IPS-20b (cell line): ENCODE data around the gene PRB4.
"Not testable (repeated sequence)": the region's sequence is repeated elsewhere in the genome, so short reads cannot be mapped to it uniquely, and the experiment has no call there.

Experiments used
- H3K27ac ChIP-seq: one replicate; pipeline ENCODE4 v1.5.1; 2013; ENCODE audit warnings: low read length
- H3K27me3 ChIP-seq: 2 replicates; pipeline ENCODE4 v1.6.1; 2013; ENCODE audit warnings: mild to moderate bottlenecking, low read length, inconsistent platforms; ENCODE audit not compliant: insufficient read depth
- H3K36me3 ChIP-seq: 2 replicates; pipeline ENCODE4 v1.6.1; 2013; ENCODE audit warnings: low read depth, mild to moderate bottlenecking, inconsistent platforms, low read length, moderate library complexity; ENCODE audit not compliant: insufficient read depth
- H3K4me1 ChIP-seq: 2 replicates; pipeline ENCODE4 v1.6.1; 2013; ENCODE audit warnings: mild to moderate bottlenecking, control low read depth, inconsistent platforms, low read length, moderate library complexity; ENCODE audit not compliant: insufficient read depth
- H3K4me3 ChIP-seq: 2 replicates; pipeline ENCODE4 v1.5.1; 2013; ENCODE audit warnings: mild to moderate bottlenecking, low read length, inconsistent platforms
- H3K9ac ChIP-seq: 2 replicates; pipeline ENCODE4 v1.6.1; 2013; ENCODE audit warnings: low read depth, mild to moderate bottlenecking, inconsistent platforms, low read length, moderate library complexity
- H3K9me3 ChIP-seq: 2 replicates; pipeline ENCODE4 v1.6.1; 2013; ENCODE audit warnings: mild to moderate bottlenecking, low read depth, low read length, inconsistent platforms; ENCODE audit not compliant: insufficient read depth

PRB4 gene

GRCh38 chr12:11310336-11310735 lies at the start of gene PRB4:
PRB4 (minus strand) TSS chr12:11310436; CDS start chr12:11310398, 38 bp downstream.
- no peaks in the 10 kb centered on the region for H3K4me1 ChIP-seq
- no peak within 1 kb of the TSS for H3K9ac ChIP-seq
- H3K27me3 ChIP-seq = no peaks in the 10 kb centered on the region

DNA sequence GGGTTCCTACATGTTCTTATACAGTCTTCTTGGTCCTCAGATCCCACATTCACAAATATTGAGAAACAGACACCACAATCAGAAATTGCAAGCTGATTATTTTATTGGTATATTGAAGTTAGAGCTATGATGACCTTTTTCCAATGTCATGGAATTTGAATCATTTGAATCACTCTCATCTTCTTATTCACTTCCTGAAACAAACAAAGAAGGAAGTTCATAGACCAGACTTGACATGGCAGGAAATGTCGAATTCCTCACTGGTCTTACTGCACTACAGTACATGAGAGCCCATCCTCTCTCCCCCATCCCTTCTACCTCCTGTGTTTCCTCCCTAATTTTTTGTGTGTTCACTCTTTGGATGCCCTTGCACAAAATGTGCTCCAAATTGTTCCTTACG lies 41.5 kb upstream of the PRB4 start:
- H3K4me3 ChIP-seq, H3K27ac ChIP-seq, H3K36me3 ChIP-seq: not testable (repeated sequence)

More at GRCh38 chr12:11310336-11310735, at the start of gene PRB4:
- Histone ChIP-seq H3K9me3 (no peaks in the 10 kb centered on the region; the same call in 1 of the 2 replicates), H3K36me3 (no peaks in the 10 kb centered on the region), H3K27ac (no peak within 1 kb of the TSS), H3K4me3 (no peak within 1 kb of the TSS)

DNA sequence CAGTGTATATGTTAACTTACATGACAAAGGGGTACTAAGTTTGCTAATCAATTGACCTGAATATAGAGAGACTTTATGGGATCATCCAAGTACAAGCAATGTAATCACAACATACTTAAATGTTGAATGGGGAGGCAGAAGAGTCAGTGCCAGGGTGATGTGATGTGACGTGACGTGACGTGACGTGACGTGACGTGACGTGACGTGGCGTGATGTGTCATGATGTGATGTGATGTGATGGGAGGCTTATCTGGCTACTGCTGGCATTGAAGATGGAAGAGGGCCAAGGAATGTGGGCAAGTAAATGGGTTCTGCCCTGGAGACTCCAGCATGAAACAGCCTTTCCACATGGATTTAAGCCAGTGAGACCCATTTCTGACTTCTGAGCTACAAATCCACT lies 38.2 kb upstream of the PRB4 start:
- no peaks in the 10 kb centered on the region for H3K4me1 ChIP-seq
- no peaks in the 10 kb centered on the region for H3K36me3 ChIP-seq
- no peaks in the 10 kb centered on the region for H3K9me3 ChIP-seq
- H3K27ac ChIP-seq = no peak overlapping the region
- no peaks in the 10 kb centered on the region for H3K27me3 ChIP-seq
- no peak overlapping the region for H3K4me3 ChIP-seq
- H3K9ac ChIP-seq = no peak overlapping the region

More for the DNA sequence above, 41.5 kb upstream of the PRB4 start:
- not testable (repeated sequence) for H3K27me3 ChIP-seq, H3K9me3 ChIP-seq, H3K9ac ChIP-seq, H3K4me1 ChIP-seq

DNA sequence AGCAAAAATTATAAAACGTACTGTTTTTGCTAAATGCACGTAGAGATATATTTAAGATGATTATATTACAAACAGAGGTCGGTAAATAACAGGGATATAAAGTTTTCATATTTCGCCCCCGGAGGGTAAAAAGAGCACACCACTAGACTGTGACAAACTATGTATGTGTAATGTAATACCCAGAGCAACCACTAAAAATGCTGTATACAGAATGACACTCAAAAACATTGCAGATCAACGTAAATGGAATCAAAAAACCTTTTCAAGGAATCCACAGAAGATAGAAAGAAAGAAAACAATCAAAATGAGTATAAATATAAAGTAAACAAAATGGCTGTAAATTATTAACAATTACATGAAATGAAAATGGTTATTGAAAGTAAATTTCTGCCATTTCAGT lies 37.6 kb upstream of the PRB4 start:
- Histone ChIP-seq H3K36me3 (no peaks in the 10 kb centered on the region), H3K9me3 (no peaks in the 10 kb centered on the region), H3K4me3 (no peak overlapping the region), H3K9ac (no peak overlapping the region), H3K4me1 (no peaks in the 10 kb centered on the region), H3K27ac (no peak overlapping the region), H3K27me3 (no peaks in the 10 kb centered on the region)

GRCh38 chr12:11344500-11344899 lies 34.3 kb upstream of the PRB4 start:
- no peak overlapping the region for H3K27ac ChIP-seq
- no peaks in the 10 kb centered on the region for H3K36me3 ChIP-seq
- no peak overlapping the region for H3K4me3 ChIP-seq
- H3K9me3 ChIP-seq = no peaks in the 10 kb centered on the region
- H3K27me3 ChIP-seq = no peaks in the 10 kb centered on the region
- no peak overlapping the region for H3K9ac ChIP-seq
- no peaks in the 10 kb centered on the region for H3K4me1 ChIP-seq

- H3K4me1 ChIP-seq = no peaks in the 10 kb centered on the region
- no peaks in the 10 kb centered on the region for H3K9me3 ChIP-seq
- no peak overlapping the region for H3K4me3 ChIP-seq
- no peak overlapping the region for H3K9ac ChIP-seq
- H3K36me3 ChIP-seq = no peaks in the 10 kb centered on the region
- H3K27me3 ChIP-seq = no peaks in the 10 kb centered on the region
- no peak overlapping the region for H3K27ac ChIP-seq
Observed at GRCh38 chr12:11324426-11324825, 14.2 kb upstream of the PRB4 start.

DNA sequence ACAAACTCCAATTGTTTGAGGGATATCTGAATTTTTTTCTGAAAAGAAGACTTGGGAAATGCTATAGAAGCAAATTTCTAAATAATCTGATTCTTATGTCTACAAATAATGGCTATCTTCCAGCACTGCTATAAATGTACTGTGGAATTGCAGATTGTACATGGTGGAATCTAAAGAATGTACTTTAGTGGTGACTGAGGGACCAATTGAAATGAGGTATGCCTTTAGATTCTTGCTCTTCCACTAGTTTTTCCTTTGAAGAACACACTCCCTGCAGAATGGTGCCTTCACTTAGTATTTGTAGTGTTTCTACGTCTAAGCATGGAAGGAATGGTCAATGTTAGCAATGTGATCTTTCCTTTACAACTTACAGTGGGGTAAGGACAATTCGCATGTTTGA lies 11.7 kb upstream of the PRB4 start:
- H3K36me3 ChIP-seq = no peaks in the 10 kb centered on the region
- no peak overlapping the region for H3K9ac ChIP-seq
- H3K4me1 ChIP-seq = no peaks in the 10 kb centered on the region
- H3K4me3 ChIP-seq = no peak overlapping the region
- no peaks in the 10 kb centered on the region for H3K27me3 ChIP-seq
- H3K27ac ChIP-seq = no peak overlapping the region
- no peaks in the 10 kb centered on the region for H3K9me3 ChIP-seq

DNA sequence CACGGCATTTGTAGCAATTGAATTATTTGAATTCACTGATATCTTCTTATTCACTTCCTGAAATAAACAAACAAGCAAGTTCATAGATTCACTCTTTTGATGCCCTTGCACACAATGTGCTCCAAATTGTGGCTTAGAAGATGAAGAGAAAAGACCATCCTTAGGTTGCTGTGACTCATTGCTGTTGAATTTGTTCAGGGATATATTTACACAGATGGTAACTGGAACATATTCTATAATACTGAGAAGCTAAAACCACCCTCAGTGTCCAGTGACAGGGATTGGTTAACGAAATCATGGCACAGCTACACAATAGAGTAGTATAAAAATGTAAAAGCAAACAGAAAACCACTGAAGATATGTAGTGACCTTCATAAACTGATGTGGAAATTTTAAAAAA lies 3.1 kb downstream of the PRB4 start:
- Histone ChIP-seq H3K36me3 (no peaks in the 10 kb centered on the region), H3K9ac (no peak overlapping the region), H3K27me3 (no peaks in the 10 kb centered on the region), H3K9me3 (no peaks in the 10 kb centered on the region), H3K27ac (no peak overlapping the region), H3K4me1 (no peaks in the 10 kb centered on the region), H3K4me3 (no peak overlapping the region)

GRCh38 chr12:11273449-11273848 lies 36.8 kb downstream of the PRB4 start:
- no peaks in the 10 kb centered on the region for H3K4me1 ChIP-seq
- H3K9me3 ChIP-seq = no peaks in the 10 kb centered on the region
- no peaks in the 10 kb centered on the region for H3K36me3 ChIP-seq
- H3K4me3 ChIP-seq = no peak overlapping the region
- H3K9ac ChIP-seq = no peak overlapping the region
- H3K27ac ChIP-seq = no peak overlapping the region
- H3K27me3 ChIP-seq = no peaks in the 10 kb centered on the region

GRCh38 chr12:11269607-11270006 lies 40.6 kb downstream of the PRB4 start, which contains the start of gene PRB3:
PRB3 (minus strand) TSS chr12:11269707; CDS start chr12:11269669, 38 bp downstream.
- H3K27ac ChIP-seq = no peak within 1 kb of the TSS
- no peaks in the 10 kb centered on the region for H3K9me3 ChIP-seq
- H3K4me3 ChIP-seq = no peak within 1 kb of the TSS
- H3K4me1 ChIP-seq = no peaks in the 10 kb centered on the region
- no peaks in the 10 kb centered on the region for H3K36me3 ChIP-seq
- H3K9ac ChIP-seq = no peak within 1 kb of the TSS
- H3K27me3 ChIP-seq = no peaks in the 10 kb centered on the region

- Histone ChIP-seq H3K4me3 (no peak overlapping the region), H3K9me3 (no peaks in the 10 kb centered on the region), H3K27ac (no peak overlapping the region), H3K27me3 (no peaks in the 10 kb centered on the region), H3K4me1 (no peaks in the 10 kb centered on the region), H3K36me3 (no peaks in the 10 kb centered on the region), H3K9ac (no peak overlapping the region)
Observed at GRCh38 chr12:11264501-11264900, 45.7 kb downstream of the PRB4 start.
